Body of pancreas (tissue), 4 donors: ENCODE measurements around the gene KIF3A. TPM values are rescaled to one million over a fixed set of nuclear protein-coding genes. Genes with fewer than 3 reads are reported as not detected.

Experiments
- ATAC-seq: fragments of 150-250 bp; one replicate; pipeline ENCODE4 v1.9.1; 2016
- DNase-seq, 4 donors: peaks; one replicate each; pipeline ENCODE4 v3.0.0-alpha.2; 2019
- H3K27ac ChIP-seq, 4 donors: fragments of 200-600 bp; sonication (generic); 1 replicate in 3 of 4; 2 replicates in 1 of 4; pipeline versions ENCODE4 v1.5.1 to v1.6.1; 2016 to 2019; ENCODE audit warnings: mild to moderate bottlenecking in 1 of 4, mixed read lengths in 1 of 4, moderate library complexity in 1 of 4
- H3K27me3 ChIP-seq, 2 donors: fragments of 200-600 bp; sonication (generic); one replicate each; pipeline ENCODE4 v1.6.0; 2016; ENCODE audit warnings: mild to moderate bottlenecking in 1 of 2
- H3K36me3 ChIP-seq, 2 donors: fragments of 200-600 bp; sonication (generic); replicated peaks in 1 of 2; 2 replicates each; pipeline ENCODE4 v1.5.1; 2016; ENCODE audit warnings: low read depth in 2 of 2; ENCODE audit not compliant: insufficient read depth in 1 of 2
- H3K4me1 ChIP-seq: fragments of 200-600 bp; sonication (generic); one replicate; pipeline ENCODE4 v1.6.0; 2016
- H3K4me3 ChIP-seq, 2 donors: fragments of 200-600 bp; sonication (generic); 1 replicate in 1 of 2; 2 replicates in 1 of 2; pipeline ENCODE4 v1.5.1; 2016 to 2019
- H3K9me3 ChIP-seq, 3 donors: fragments of 200-600 bp; sonication (generic); 1 replicate in 2 of 3; 2 replicates in 1 of 3; pipeline ENCODE4 v1.5.1; 2016
- POLR2A ChIP-seq, 3 donors: fragments of 450-650 bp; IDR thresholded peaks; one replicate each; pipeline ENCODE4 v1.6.1; 2016; ENCODE audit warnings: antibody characterized with exemption in 3 of 3, mild to moderate bottlenecking in 2 of 3
- WGBS, 2 donors: methylation state at CpG; one replicate each; pipeline ENCODE4 v1.1.5; 2017; 5-methylcytosine and 5-hydroxymethylcytosine counted together
- intact Hi-C: fragments of 100-400 bp; cut with DNase I; formaldehyde crosslinking; loops from one replicate; pipeline ENCODE4 v1.15.1; 2023
- total RNA-seq, 2 donors: library from RNA; depleted of rRNA; stranded (reverse); fragments of >200 nt; gene quantifications; one replicate each; pipeline ENCODE4 v1.1.0, GENCODE V29; 2016
- TF ChIP-seq, protein P1 (sequence below), 7 experiments: fragments of 450-650 bp in 4 of 7; fragments of 200-600 bp in 3 of 7; sonication (generic) in 3 of 7; IDR thresholded peaks; one replicate each; pipeline ENCODE4 v1.5.1; 2016 to 2019; ENCODE audit warnings: antibody characterized with exemption in 7 of 7

The KIF3A gene
- total RNA-seq, 2 donors from 2014 or later: 5.9 to 8.8 TPM

DNA sequence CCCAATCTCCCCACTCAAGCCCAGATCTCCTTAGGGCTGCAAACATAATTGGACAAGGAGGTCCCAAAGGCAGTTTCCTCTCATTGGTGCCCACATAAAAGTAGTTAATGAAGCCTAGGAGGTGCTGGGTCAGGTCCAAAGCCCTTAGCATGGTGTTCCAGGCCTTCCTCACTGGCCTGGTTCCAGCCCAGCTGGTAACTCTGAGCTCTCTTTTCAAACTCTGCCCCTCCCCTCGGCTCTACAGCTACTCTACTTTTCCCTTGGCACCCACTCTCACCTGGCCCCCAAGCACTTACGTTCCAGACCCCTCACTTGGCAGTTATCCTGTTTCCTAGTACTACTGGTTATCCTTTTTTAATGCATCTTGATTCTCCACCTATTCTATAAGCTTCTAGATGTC, 29.8 kb upstream of the KIF3A start:
- intact Hi-C loops: no loop called here
- WGBS, 2 donors: 28 to 51% methylated on average over 2 of the region's 2 CpGs
- H3K27me3 ChIP-seq: no peaks in the 10 kb centered on the region
- H3K4me1 ChIP-seq: peaks cover 21% of the 10 kb centered on the region
- no peak overlapping the region for H3K4me3 ChIP-seq
- H3K36me3 ChIP-seq: peaks cover 0 to 8% of the 10 kb centered on the region in 2 donors
- H3K27ac ChIP-seq: no peak overlapping the region
- no peak for ATAC-seq
- TF ChIP-seq, protein P1, sequence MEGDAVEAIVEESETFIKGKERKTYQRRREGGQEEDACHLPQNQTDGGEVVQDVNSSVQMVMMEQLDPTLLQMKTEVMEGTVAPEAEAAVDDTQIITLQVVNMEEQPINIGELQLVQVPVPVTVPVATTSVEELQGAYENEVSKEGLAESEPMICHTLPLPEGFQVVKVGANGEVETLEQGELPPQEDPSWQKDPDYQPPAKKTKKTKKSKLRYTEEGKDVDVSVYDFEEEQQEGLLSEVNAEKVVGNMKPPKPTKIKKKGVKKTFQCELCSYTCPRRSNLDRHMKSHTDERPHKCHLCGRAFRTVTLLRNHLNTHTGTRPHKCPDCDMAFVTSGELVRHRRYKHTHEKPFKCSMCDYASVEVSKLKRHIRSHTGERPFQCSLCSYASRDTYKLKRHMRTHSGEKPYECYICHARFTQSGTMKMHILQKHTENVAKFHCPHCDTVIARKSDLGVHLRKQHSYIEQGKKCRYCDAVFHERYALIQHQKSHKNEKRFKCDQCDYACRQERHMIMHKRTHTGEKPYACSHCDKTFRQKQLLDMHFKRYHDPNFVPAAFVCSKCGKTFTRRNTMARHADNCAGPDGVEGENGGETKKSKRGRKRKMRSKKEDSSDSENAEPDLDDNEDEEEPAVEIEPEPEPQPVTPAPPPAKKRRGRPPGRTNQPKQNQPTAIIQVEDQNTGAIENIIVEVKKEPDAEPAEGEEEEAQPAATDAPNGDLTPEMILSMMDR (IDR thresholded peaks at IDR 0.05): no peak
- TF ChIP-seq POLR2A (IDR thresholded peaks at IDR 0.05): no peak
- DNase-seq: no peak
- no peaks in the 10 kb centered on the region for H3K9me3 ChIP-seq

DNA sequence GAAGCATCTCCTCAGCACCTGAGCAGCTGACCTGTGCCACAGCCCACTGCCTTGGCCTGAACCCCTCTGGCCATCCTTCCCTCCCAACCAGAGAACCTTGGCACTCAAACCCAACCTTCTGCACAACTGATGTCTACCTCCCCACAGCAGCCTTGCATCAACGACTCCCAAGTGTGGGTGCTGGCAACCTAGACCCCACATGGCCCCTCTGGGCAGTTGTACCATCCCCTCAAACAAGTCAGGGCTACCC, 29.4 kb upstream of the KIF3A start:
- TF ChIP-seq, protein P1 (IDR thresholded peaks at IDR 0.05): no peak
- no peak for TF ChIP-seq POLR2A (IDR thresholded peaks at IDR 0.05)
- Histone ChIP-seq H3K9me3 (no peaks in the 10 kb centered on the region), H3K36me3 (peaks cover 0 to 8% of the 10 kb centered on the region in 2 donors), H3K4me3 (no peak overlapping the region), H3K4me1 (peaks cover 17% of the 10 kb centered on the region), H3K27me3 (no peaks in the 10 kb centered on the region), H3K27ac (no peak overlapping the region)
- WGBS, 2 donors: 92 to 93% methylated on average over 1 of the region's 1 CpG
- ATAC-seq (no peak), DNase-seq (no peak)
- intact Hi-C loops: no loop called here

- no peaks in the 10 kb centered on the region for H3K9me3 ChIP-seq
- ATAC-seq: no peak
- no peak overlapping the region for H3K27ac ChIP-seq
- 88 to 92% methylated on average over 11 to 14 of the region's 14 CpGs for WGBS, 2 donors
- no peak overlapping the region for H3K4me3 ChIP-seq
- no peaks in the 10 kb centered on the region for H3K27me3 ChIP-seq
- peaks cover 0 to 14% of the 10 kb centered on the region in 2 donors for H3K36me3 ChIP-seq
- TF ChIP-seq POLR2A (IDR thresholded peaks at IDR 0.05): no peak
- TF ChIP-seq, protein P1 (IDR thresholded peaks at IDR 0.05): no peak
- no peak for DNase-seq
- intact Hi-C loops: no loop called here
- peaks cover 12% of the 10 kb centered on the region for H3K4me1 ChIP-seq
Measured at GRCh38 chr5:132766020-132766805, 28.9 kb upstream of the KIF3A start.

DNA sequence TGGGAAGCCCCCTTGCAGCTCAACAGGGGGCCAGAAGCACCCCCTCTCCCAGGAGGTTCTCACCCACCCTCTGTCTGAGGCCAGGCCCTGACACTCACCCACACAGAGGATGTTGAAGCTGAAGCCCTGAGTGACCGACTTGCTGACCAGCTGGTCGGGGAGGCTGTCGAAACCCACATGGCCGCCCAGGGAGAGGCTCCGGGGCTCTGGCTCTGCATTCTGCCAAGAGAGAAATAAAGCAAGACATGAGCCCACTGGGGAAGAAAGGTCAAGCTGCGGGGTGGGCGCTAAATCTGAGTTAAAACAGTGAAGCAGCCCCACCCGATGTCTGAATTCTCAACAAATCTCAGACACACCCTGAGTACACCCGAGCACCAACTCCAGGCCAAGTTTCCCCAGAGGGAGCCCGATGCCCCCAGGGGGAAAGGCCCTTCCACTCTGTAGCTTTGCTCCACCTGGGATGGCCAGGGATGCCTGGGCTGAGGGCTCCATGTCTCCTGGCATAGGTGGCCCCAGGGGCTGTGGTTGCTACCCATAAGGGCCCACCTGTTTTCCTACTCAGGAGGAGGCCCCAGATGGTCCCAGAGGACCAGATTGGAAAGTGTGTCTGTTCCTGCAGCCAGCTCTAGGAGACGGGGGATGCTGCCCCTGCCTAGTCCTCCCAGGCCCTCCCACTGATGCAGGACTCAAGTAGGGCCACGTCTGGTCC, 28.1 kb upstream of the KIF3A start:
- Histone ChIP-seq H3K9me3 (no peaks in the 10 kb centered on the region), H3K36me3 (peaks cover 0 to 19% of the 10 kb centered on the region in 2 donors), H3K27me3 (no peaks in the 10 kb centered on the region), H3K27ac (no peak overlapping the region), H3K4me1 (peaks cover 7% of the 10 kb centered on the region), H3K4me3 (no peak overlapping the region)
- WGBS, 2 donors: 91 to 98% methylated on average over 9 to 12 of the region's 12 CpGs
- DNase-seq (no peak), ATAC-seq (no peak)
- intact Hi-C loops: no loop called here
- no peak for TF ChIP-seq POLR2A (IDR thresholded peaks at IDR 0.05)
- TF ChIP-seq, protein P1 (IDR thresholded peaks at IDR 0.05): no peak
